Uterus (tissue), 4 donors: ENCODE results near the gene DHRS1. TPM values are rescaled to one million over a fixed set of nuclear protein-coding genes. Genes with fewer than 3 reads are reported as not detected.

Experiments
- DNase-seq, 2 donors: peaks; one replicate each; pipeline ENCODE4 v3.0.0-alpha.2; 2019 to 2020
- H3K27ac ChIP-seq, 2 donors: fragments of 200-600 bp; sonication (generic); 1 replicate in 1 of 2; 2 replicates in 1 of 2; pipeline ENCODE4 v1.5.1; 2016 to 2018
- H3K27me3 ChIP-seq, 2 donors: fragments of 200-600 bp; sonication (generic); one replicate each; pipeline ENCODE4 v1.5.1; 2018 to 2019; ENCODE audit warnings: control low read depth in 1 of 2
- H3K36me3 ChIP-seq, 2 donors: fragments of 200-600 bp; sonication (generic); one replicate each; pipeline ENCODE4 v1.5.1; 2019; ENCODE audit warnings: control low read depth in 1 of 2
- H3K4me1 ChIP-seq, 2 donors: fragments of 200-600 bp; sonication (generic); one replicate each; pipeline ENCODE4 v1.5.1; 2018 to 2019; ENCODE audit warnings: control low read depth in 1 of 2
- H3K4me3 ChIP-seq, 2 donors: fragments of 200-600 bp; sonication (generic); 1 replicate in 1 of 2; 2 replicates in 1 of 2; pipeline ENCODE4 v1.5.1; 2018 to 2019; ENCODE audit warnings: mild to moderate bottlenecking in 1 of 2
- H3K9me3 ChIP-seq, 2 donors: fragments of 200-600 bp; sonication (generic); one replicate each; pipeline ENCODE4 v1.5.1; 2019; ENCODE audit warnings: control low read depth in 1 of 2
- CTCF ChIP-seq, 4 experiments: fragments of 200-600 bp in 2 of 4; fragments of 450-650 bp in 2 of 4; sonication (generic) in 2 of 4; IDR thresholded peaks; one replicate each; pipeline ENCODE4 v1.5.1; 2016 to 2019; ENCODE audit warnings: antibody characterized with exemption in 4 of 4, mild to moderate bottlenecking in 2 of 4, moderate library complexity in 1 of 4
- POLR2A ChIP-seq, 2 donors: fragments of 450-650 bp; IDR thresholded peaks; one replicate each; pipeline ENCODE4 v1.6.1; 2016; ENCODE audit warnings: antibody characterized with exemption in 2 of 2, mild to moderate bottlenecking in 1 of 2, moderate library complexity in 1 of 2
- intact Hi-C: fragments of 100-400 bp; cut with DNase I; formaldehyde crosslinking; loops from one replicate; pipeline ENCODE4 v1.15.1; 2023; ENCODE audit warnings: low total_unique reads
- total RNA-seq, 4 donors: library from RNA; depleted of rRNA in 3 of 4; stranded (reverse); fragments of >200 nt in 3 of 4; gene quantifications; one replicate each; pipeline versions ENCODE4 v1.1.0 to v1.2.4, GENCODE V29; 2014 to 2023
- donor health status: DM: yes; HTN: yes; CAD: no.

The DHRS1 gene
- total RNA-seq, 4 donors from 2014 or later = 17.0 to 52.4 (median 37.7) TPM

GRCh38 chr14:24296341-24297157 is 3.0 kb downstream of the DHRS1 start:
- peak; percentile 50 to 63 (median 57) for TF ChIP-seq CTCF (IDR thresholded peaks at IDR 0.05)
- TF ChIP-seq POLR2A (IDR thresholded peaks at IDR 0.05) = no peak
- intact Hi-C loops = loop anchor here (10.0 kb wide), 1 partner anchor 52 kb away; the partner anchor contains the start of gene TINF2
- no peak overlapping the region for H3K27ac ChIP-seq
- H3K9me3 ChIP-seq = no peaks in the 10 kb centered on the region
- H3K36me3 ChIP-seq = no peaks in the 10 kb centered on the region
- H3K4me3 ChIP-seq = no peak overlapping the region
- no peaks in the 10 kb centered on the region for H3K4me1 ChIP-seq
- peak; percentile 32 to 50 for DNase-seq
- H3K27me3 ChIP-seq = no peaks in the 10 kb centered on the region

- TF ChIP-seq CTCF (IDR thresholded peaks at IDR 0.05) (no peak), POLR2A (IDR thresholded peaks at IDR 0.05) (no peak)
- no peaks in the 10 kb centered on the region for H3K27me3 ChIP-seq
- no peaks in the 10 kb centered on the region for H3K4me1 ChIP-seq
- H3K9me3 ChIP-seq = no peaks in the 10 kb centered on the region
- DNase-seq = no peak
- intact Hi-C loops = loop anchor here (10.0 kb wide), 1 partner anchor 49 kb away; the partner anchor contains the start of gene TINF2
- no peaks in the 10 kb centered on the region for H3K36me3 ChIP-seq
- H3K4me3 ChIP-seq = no peak overlapping the region
- no peak overlapping the region for H3K27ac ChIP-seq
These were observed 6.1 kb downstream of the DHRS1 start for GRCh38 chr14:24293525-24293924.

GRCh38 chr14:24292118-24292807 is 7.3 kb downstream of the DHRS1 start:
- DNase-seq = no peak
- Histone ChIP-seq H3K27ac (no peak overlapping the region), H3K9me3 (no peaks in the 10 kb centered on the region), H3K36me3 (no peaks in the 10 kb centered on the region), H3K4me1 (no peaks in the 10 kb centered on the region), H3K27me3 (no peaks in the 10 kb centered on the region), H3K4me3 (no peak overlapping the region)
- TF ChIP-seq CTCF (IDR thresholded peaks at IDR 0.05) (no peak), POLR2A (IDR thresholded peaks at IDR 0.05) (no peak)
- intact Hi-C loops = loop anchor here (10.0 kb wide), 1 partner anchor 47 kb away; the partner anchor contains the start of gene TINF2

GRCh38 chr14:24291446-24292117 is 8.0 kb downstream of the DHRS1 start:
- Histone ChIP-seq H3K4me3 (no peak overlapping the region), H3K4me1 (no peaks in the 10 kb centered on the region), H3K27ac (no peak overlapping the region), H3K9me3 (no peaks in the 10 kb centered on the region), H3K36me3 (no peaks in the 10 kb centered on the region), H3K27me3 (no peaks in the 10 kb centered on the region)
- TF ChIP-seq CTCF (IDR thresholded peaks at IDR 0.05) (no peak), POLR2A (IDR thresholded peaks at IDR 0.05) (no peak)
- intact Hi-C loops = loop anchor here (10.0 kb wide), 1 partner anchor 47 kb away; the partner anchor contains the start of gene TINF2
- DNase-seq = no peak
